NCI-H524 treated with DMSO at 0.1 percent for 48 hours (cell line): ENCODE results near the gene SF3B4.
"Not testable (repeated sequence)": the region's sequence is repeated elsewhere in the genome, so short reads cannot be mapped to it uniquely, and the experiment has no call there.

Experiments
- DNase-seq: peaks from one replicate; lab custom pipeline; 2025; lab: John Stamatoyannopoulos, UW

SF3B4 gene

GRCh38 chr1:149887456-149888246 lies 40.0 kb downstream of the SF3B4 start:
- DNase-seq, result peak; percentile 94

DNA sequence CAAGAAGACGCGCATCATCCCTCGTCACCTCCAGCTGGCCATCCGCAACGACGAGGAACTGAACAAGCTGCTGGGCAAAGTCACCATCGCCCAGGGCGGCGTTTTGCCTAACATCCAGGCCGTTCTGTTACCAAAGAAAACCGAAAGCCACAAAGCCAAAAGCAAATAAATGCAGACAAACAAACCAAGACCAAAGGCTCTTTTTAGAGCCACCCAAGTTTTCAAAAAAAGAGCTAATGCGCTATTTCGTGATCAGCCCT lies 40.5 kb downstream of the SF3B4 start:
- not testable (repeated sequence) for DNase-seq

DNA sequence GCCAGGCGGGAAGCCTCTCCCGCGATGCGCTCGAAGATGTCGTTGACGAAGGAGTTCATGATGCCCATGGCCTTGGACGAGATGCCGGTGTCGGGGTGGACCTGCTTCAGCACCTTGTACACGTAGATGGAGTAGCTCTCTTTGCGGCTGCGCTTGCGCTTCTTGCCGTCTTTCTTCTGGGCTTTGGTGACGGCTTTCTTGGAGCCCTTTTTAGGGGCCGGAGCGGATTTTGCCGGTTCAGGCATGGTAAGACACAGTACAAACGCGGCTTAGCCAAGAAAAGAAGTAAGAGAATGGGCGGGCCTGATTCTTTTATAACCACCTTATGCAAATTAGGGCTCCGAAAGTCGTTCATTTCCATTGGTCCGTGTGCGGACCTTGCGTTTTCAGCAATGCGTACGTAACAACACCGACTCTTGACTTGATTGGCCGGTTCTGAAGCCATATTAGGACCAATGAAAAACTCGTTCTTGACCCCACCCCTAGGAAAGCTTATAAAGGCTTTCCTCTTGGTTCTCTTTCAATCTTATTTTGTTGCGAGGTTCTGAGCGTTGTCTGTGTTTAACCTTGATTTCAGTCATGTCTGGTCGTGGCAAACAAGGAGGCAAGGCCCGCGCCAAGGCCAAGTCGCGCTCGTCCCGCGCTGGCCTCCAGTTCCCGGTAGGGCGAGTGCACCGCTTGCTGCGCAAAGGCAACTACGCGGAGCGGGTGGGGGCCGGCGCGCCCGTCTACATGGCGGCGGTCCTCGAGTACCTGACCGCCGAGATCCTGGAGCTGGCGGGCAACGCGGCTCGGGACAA lies 41.0 kb downstream of the SF3B4 start:
- DNase-seq, result peak; percentile 94

GRCh38 chr1:149886121-149886395 lies 41.5 kb downstream of the SF3B4 start:
- not testable (repeated sequence) for DNase-seq

DNA sequence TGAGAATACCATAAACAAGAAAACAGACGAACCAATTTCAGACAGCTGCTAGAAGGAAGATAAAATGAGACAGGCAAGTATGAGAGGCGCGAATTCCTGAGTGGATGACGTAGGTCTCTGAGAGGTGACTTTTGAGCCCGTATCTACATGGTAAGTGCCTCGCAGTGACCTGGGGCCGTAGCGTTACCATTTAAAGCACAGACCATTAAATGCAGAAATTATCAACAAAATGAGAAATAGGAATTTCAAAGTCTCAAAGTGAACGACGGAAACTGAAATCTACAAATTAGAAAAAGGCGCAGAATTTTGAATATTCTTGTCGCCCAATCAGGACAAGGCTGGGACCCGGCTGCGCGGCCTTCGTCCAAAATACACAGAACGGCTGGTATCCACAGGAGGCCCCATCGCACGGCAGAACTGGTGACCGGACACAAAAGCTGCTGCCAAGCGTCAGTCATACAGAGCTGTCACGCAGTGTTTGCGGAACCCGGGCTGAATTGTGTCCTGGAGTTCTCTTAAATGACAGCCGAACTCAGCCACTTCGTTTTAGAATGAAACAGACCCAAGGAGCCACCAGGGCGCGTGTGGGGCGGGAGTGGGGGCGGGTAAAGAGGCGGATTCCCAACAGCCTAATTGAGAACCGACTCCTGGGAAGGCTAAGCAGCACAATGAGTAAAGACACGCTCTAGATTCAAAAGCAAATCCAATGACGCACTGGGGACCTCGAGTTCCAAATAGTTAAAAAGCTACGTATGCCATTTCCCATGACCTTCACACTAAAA lies 42.1 kb downstream of the SF3B4 start:
- peak; percentile 53 for DNase-seq

- peak; percentile 34 for DNase-seq
These were observed 42.9 kb downstream of the SF3B4 start for GRCh38 chr1:149884433-149885338.

GRCh38 chr1:149883598-149884247 lies 43.9 kb downstream of the SF3B4 start:
- DNase-seq, result no peak

DNA sequence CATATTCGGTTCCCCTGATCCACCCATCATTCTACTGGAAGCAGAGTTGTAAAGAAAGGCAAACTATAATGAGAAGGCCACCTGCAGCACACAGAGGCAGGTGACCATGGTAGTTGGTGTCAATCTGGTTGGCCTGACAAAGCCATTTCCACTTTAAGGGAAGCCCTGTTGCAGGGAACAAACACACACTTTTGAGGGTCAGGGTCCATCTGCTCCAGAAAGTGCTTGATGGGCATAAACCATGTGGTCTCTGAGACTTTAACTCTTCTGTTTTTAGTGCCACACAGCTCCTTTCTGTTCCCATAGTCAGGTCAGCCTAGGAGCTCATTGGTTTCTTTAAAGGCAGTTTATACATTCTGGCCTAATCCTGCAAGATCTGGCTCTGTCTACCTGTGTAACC lies 45.7 kb downstream of the SF3B4 start:
- no peak for DNase-seq

DNA sequence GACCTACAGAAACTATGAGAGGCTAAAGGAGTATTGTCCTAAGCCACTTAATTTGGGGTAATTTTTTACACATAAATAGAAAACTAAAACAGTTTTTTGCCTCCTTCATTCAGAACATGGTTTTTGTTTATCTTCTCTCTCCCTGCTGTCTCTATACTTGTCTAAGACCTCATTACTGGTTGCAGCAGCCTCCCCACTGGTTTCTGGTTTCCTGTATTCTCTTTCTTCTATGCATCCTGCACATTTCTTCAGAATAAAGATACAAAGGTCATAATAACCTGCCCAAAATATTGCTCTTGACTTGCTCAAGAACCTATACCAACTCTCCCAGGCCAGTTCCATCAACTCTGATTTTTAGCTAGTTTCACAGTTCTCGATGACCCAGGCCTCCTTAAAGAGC lies 48.0 kb downstream of the SF3B4 start:
- DNase-seq, result no peak

DNA sequence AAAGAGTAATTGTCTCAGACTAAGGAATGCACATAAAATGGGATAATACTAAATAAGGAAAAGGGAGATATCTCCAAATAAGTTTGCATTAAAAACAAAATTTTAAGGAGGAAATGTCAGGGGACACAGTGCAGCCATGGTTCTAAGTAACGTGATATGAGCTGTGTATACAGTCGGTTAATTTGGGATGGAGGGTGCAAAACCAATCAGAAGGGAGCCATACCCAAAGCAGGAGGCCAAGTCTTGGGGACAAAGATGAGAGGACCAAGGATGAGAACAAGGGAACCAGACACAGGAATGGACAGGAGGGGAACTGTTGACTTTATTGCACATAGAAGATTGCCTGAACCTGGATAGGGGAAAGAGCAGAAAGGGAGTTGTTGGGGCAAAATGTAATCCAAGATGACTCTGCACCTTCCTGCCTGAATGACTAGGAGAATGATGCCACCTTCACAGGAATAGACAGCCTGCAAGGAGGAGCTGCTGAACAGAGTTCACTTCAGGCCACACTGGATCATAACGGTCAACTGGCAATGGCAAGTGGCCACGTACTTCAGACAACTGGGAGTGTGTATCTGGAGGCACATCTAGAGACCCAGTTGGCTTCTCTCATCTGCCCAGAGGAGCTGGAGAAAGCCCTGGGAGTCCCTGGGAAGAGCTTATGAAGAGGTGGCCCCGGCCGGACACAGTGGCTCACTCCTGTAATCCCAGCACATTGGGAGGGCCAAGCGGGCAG lies 50.2 kb downstream of the SF3B4 start:
- DNase-seq, result no peak
